ENCODE measurements around the gene ACSS1.

The ACSS1 gene

DNA sequence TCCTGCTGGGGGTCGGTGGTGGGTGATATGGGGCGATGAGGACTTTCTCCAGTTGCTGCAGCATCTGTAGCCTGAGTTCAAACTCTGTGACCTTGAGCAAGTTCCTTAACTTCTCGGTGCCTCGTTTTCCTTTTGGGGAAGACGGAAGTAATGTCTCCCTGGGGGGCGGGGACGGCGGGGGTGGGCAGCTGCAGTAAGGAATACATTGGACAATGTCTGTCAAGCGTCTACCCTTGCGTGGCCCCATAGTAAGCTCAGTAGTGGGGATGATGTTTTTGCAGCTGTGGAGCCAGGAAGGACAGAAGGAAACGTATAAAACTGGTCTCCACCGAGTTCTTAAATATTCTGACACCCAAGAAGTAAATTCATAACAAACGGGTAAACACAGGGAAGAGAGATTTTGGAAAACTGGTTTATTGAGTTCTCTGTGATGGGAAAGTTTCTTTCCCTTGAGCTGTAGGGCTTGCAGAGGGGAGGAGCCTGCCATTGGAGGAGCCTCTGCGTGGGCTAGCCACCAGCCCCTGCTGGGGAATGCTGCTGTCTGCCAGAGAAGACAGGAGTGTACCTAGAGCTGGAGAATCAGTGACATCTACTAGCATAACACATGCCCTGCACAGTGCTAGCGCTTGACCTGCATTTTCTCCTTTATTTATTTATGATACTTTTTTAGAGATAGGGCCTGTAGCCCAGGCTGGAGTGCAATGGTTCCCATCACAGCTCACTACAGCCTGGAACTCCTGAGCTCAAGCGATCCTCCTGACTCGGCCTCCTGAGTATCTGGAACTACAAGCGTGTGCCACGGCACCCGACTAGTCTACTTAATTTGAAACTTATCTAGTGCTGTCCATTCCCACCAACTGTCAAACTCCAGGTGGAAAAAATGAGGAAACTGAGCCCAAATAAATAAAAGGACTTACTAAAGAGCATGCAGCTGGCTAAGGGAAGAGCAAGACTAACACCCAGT, 1.2 kb upstream of the ACSS1 start:
- no peak for DNase-seq (ENCODE audit: low spot score)

DNA sequence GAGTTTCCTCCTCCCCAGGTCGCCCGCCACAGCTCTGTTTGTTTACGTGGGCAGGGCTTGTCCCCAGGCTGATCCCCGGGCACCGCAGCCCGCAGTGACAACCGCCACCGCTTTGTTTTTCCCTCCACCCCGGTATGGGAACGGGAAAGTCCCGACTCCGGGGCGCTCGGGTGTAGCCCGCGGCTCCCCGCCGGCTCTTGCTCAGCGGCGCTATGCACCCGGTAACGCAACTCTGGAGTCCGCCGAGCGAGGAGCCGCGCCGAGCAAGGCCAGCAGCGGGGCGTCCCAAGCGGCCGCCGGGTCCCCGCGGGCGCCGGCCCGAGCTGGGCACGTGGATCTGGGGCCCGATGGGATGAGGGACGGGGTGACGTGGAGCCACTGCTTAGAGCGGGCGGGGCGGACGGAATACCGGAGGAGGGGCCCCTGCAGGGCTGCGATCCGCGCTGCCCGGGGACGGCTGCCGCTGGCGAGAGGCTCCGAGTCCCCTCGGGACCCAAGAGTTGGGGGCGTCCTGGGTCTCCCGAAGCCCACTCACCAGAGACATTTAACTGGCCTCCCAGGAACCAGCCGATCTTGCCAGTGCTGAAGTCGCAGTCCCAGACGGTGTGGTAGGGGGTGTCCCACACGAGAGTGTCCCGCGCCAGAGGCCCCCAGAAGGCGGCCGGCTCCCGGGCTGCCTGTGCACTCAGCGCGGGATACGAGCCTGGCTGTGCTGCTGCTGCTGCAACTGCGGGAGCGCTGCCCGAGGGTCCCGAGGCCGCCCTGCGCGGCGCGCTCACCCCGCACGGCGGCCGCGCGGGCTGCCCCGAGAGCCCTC, 497 bp downstream of the ACSS1 start:
- DNase-seq (ENCODE audit: low spot score), result peak; percentile 73

DNA sequence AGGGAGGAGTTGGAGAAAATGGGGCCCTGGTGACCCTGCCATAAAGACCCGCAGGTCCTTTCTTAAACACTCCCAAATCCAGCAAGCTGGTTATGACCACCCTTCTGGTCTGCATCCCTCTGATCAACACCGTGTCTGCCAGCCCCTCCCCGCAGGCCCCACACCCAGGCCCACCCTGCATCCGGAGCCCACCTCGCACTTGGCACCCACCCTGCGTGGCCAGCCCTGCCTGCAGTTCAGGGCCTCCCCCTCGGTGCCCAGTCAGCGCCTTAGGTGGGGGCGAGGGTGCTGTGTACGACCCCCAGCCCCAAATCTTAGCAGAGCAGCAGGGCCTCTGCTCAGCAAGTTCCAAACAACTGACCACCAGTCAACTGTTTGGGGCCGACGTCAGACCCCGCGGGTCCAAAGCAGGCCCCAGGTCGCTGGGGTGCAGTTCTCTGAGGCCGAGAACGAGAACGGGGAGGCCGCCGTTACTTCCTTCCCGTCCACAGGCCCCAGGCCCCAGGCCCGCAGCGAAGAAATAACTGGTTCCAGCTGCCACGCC, 1.2 kb downstream of the ACSS1 start:
- DNase-seq (ENCODE audit: low spot score), result no peak

DNA sequence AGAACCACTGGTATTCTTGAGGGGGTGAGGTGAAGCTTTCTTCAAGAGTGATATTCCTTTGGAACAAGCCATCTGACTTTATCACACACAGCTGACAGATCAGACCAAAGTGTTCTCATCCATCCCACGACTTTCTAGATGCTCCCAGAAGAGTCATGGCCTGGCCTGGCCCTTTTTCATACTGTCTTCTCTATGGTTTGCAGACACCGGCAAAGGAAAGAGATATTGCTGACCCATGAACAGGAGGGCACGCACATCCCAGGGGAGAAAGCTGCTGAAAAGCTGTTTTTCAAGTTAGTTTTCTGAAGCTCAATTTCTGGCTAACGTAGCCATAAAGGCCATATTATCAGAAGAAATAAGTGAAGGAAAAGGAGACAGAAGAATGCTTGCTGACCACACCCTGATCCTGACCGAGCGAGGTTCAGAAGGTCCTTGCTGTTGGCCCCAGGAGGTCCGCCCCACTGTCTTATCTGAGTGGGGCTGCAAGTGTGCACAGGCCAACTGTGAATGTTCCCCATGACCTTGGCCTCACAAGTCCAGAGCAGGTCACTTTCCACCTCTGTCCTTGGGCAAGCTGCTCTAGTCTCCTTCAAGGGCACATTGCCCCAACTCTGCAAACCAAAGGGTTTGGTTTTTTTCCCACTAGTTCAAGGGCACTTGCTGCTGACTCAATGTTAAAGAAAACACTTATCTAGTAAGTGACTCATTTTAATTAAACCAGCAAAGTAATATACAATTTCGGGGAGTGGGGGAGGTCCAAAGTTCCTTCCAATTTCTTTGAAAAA, 2.0 kb downstream of the ACSS1 start:
- DNase-seq (ENCODE audit: low spot score), result no peak

DNA sequence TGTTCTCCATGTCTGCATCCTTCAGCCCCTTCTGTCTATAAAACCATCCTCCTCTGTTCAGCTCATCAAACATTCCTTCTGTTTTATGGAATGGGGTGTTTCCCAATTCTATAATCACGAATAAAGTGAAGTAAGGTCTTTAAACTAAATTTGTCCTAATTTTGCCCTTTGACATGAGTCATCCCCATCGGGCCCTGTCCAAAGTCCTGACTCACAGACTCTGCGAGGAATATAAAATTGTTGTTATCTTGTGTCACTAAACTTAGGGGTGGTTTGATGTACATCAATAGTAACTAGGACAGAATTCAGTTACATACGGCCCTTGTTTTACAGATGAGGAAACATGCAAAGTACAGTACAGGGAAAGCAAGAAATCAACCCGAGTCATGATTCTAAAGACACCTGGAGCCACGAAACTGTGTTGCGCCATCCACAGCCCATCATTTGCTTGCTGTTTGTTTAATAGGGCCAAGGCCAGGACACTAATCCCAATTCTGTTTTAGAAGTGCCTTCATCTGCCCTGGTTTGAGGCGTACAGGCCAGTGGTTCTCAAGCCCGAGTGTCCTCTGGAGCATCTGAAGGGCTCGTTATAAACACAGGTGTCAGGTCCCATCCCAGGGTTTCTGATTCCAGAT, 2.8 kb downstream of the ACSS1 start:
- no peak for DNase-seq (ENCODE audit: low spot score)

DNA sequence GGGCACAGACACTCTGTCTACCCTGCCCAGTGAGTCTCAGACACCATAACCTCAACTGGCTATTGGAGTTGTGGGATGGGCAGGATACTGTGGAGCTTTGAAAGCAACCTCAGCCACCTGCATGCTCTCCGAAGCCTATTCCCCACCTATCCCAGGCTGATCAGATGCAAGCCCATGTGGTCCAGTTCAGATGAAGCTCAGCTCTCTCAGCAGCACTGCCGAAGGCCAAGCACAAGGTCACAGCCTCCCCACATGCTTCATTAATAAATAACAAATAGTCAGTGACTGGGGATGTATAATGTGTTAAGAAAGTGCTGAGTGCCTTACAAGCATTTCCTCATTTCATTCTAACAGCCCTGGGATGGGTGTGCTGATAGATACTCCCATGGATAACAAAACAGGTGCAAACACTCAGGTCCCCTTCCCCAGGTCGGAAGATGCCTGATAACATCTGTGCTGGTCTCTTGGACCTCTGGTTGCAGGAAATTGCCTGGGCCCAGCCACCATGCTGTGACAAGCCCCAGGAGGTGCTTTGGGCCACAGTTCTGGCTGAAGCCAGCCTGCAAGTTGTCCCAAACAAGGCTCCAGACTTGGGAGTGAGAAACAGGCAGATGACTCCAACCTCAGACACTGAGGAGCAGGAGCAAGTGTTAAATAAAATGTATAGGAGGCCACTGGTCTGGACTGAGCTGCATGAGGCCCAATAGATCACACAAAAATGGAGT, 3.7 kb downstream of the ACSS1 start:
- no peak for DNase-seq (ENCODE audit: low spot score)

DNA sequence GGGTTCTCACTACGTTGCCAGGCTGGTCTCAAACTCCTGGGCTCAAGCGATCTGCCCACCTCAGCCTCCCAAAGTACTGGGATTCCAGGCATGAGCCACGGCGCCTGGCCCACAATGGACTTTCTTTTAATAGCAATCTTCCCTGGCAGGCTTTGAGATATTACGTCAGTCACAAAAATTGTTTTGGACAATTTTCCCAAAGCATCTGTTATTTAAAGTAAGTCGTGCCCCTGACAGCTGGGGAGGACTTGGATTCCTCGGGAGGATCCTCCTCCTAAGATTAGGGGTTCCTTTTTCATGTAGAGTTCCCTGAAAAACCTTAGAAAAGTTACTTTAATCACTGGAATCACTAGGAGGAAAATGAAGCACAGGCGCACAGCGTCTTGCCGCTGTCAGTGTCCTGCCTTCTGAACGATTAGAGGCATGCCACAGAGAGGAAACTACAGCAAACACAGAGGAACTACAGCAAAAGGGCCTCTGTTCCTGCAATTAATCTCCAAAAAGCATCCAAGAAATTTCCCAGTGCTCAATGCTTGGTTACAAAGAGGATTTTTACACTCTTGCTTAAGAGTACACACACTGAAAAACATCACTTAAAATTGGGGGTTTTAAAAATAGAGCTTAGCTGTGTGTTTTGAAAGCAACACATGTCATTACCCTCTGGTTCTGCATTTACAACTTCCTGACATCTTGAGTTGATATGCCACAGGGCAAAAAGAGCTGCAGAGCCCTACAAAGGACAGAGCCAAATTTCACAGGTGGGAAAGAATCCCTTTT, 4.5 kb downstream of the ACSS1 start:
- no peak for DNase-seq (ENCODE audit: low spot score)

DNA sequence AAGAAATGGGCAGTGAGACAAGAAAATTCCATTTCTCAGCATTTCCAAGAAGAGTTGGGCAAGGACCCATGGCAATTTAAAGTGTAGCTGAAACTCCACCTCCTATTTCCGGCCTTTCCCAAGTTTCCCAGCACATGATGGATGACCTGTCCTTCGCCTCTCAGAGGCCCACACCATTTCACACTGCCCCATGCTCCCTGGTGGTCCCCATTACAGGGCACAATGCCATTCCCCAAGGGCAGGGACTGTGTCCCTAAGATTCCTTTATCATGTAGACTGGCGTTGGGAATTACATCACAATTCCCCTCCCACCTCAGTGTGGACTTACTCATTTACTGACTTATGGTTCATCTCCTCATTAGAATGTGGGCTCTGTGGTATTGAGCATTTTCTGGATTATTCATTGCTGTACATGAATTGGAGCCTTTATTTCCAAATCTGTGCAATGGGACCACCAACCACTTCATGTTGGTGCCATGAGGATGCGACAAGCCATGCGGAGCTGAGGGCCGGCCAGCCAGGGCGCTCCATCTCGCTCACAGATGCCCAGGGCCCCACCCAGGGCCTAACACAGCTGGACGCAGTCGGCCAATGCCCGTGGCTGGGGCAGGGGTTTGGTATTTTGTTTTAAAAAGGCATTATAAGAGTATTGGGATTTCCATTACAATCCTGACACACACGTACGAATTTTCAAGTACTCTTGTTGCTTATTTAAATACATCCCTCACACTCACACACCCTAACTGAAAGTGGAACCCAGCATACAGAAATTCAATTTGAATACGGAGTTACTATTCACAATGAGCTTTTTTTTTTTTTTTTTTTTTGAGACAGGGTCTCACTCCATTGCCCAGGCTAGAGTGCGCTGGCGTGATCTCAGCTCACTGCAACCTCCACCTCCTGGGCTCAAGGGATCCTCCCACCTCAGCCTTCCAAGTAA, 5.4 kb downstream of the ACSS1 start:
- no peak for DNase-seq (ENCODE audit: low spot score)

DNA sequence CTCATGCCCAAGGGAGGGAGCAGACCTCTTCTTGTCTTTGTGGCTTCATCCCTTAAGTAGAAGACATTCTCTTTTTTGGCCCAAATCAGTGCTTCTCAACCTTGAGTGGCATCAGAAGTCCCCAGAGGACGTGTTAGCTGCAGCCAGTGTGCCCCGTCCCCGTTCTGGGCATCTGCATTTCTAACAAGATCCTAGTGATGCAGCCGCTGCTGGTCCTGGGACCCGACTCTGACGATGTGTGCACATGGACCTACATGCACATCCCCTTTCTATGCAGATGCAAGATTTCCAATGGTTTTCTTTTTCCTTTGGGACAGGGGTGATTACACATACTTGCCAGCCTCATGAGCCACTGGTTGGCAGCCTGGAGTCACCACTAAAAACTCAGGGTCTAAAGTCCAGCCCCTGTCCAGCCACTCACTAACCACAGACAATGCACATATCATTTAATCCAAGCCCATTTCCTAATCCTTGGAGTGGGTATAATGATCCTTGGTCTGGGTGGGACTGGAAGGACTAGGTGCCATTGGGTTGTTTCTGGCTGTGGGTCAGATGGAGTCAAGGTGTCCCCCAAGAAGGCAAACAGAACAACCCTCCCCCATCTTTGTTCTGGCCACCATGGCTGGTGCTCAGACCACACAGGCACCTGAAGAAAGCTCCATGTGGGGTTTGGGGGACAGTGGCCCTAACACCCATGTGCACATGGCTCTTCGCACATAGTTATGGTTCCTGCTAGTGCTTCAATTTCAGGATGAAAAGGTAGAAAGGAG, 6.4 kb downstream of the ACSS1 start:
- DNase-seq (ENCODE audit: low spot score), result no peak

DNA sequence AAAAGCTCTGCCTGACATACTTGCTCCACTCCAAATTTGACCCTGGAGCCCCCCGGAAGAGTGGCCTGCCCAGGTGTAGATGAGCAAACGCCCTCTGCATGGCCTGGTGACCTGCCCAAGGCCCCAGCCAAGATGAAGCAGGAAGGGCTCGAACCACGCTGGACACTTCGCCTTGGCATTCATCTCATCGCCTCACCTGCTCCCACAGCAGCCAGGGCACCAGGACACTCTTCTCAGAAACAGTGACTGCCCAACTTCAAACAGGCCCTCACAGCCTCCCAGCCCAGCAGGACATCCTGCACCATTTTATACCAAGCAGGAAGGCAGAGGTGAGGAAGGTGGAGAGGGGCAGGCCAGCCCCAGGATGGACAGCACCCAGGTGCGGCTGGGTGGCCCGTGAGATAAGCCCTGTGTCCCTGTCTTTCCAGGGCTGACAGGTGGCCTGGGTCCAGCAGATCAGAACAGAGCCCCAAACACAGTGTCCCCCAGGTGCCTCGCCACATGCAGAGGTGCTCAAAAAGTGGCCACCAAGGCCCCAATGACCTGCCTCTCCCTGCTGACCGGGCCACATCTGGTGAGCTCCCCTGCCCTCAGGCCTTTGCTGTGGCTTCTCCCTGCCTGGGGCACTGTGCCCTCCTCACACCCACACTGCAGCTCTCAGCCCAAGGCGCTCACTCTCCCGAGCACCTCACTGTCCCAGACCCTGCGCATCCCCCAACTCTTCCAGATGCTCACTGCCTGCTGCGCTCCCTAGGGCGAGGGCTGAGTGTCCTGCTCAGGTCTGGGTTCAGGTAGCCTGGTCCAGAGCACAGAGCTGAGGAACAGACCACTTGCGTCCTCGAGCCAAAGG, 7.2 kb downstream of the ACSS1 start:
- DNase-seq (ENCODE audit: low spot score), result no peak

DNA sequence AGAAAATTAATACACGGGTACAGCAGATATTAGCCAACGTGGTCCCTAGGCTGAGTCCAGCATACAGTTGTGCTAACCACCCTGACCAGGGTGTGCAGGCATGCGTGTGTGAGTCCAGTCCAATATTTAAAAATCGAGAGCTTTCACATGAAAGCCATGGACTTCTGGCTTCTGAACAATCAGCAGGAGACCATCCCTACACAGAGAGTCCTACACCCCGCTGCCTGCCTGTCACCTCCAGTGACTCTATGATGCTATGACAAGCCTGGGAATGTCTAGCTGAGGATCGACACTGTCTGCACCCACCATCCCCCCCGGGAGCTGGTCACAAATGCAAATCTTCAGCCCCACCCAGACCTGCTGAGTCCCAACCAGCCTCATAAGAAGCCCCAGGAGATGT, 7.9 kb downstream of the ACSS1 start:
- no peak for DNase-seq (ENCODE audit: low spot score)

DNA sequence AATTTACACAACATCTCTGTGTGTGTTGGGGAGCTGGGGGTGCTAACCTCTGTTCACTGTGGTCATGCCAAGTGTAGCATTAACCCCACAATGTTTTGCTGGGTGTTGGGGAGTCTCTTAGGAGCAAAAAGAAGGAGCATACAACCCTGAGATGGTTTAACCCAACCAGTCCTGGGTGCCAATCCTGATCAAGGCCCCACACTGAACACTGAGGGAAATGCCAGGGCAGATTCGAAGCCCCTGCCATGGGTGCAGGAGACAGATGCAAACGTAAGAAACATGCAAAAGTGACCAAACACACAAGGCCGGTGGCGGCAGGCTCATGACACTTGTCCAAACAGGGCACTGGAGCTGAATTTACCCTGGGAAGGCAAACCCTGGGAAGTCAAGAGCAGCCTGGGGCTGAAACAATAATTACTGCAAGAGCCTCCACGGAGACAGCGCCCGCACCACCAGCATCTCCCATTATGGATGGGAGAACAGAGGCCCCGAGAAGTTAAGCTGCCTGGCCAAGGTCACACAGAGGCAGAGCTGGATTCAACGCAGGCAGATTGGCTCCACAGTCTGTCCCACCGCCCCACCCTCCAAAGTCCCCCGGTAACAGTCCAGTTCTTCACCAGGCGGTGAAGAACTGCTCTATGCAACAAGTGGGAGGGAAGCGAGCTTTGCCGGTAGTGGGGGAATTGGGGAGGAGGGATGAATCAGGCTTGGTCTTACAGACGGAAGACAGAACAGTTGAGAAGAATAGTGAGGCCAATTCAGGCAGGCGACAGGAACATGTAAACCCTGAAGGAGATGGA, 8.5 kb downstream of the ACSS1 start:
- DNase-seq (ENCODE audit: low spot score), result no peak

DNA sequence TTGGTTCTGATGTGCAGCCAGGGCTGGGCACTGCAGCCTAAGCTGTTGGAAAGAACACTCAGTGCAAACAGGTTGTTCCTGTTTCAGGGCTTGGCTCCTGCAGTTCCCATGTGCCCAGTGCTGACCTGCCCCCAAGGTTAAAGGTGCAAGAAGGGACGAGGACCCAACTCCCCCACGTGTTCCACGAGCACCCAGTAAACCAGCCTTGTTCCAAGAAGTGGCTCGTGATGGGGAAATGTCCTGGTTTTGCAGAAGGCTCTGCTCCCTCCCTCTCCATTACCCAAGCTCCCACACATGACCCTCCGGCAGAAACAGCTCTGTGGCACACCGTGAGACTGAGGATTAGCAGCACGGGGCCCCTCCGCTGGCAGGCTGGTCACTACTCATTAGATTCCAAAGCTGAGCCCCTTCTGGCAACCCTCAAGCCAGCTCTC, 9.4 kb downstream of the ACSS1 start:
- DNase-seq (ENCODE audit: low spot score), result no peak

DNA sequence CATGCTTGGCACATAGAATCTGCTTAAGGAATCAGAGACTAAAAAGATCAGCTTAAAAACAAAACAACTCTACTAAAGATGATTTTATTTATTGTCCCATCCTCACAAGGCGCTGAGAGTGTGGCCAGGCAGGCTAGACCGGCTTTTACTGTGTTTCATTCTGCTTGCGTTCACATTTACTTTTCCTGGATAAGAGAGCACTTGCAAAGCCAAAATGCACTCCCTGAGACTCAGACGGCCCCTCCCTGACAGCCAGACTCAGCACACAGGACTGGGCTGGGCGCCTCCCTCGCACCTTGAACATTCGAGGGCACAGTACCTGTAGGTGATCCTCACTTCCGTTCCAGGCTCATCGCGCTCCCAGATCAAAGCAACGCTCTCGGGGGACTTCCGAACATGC, 10.2 kb downstream of the ACSS1 start:
- DNase-seq (ENCODE audit: low spot score), result no peak

DNA sequence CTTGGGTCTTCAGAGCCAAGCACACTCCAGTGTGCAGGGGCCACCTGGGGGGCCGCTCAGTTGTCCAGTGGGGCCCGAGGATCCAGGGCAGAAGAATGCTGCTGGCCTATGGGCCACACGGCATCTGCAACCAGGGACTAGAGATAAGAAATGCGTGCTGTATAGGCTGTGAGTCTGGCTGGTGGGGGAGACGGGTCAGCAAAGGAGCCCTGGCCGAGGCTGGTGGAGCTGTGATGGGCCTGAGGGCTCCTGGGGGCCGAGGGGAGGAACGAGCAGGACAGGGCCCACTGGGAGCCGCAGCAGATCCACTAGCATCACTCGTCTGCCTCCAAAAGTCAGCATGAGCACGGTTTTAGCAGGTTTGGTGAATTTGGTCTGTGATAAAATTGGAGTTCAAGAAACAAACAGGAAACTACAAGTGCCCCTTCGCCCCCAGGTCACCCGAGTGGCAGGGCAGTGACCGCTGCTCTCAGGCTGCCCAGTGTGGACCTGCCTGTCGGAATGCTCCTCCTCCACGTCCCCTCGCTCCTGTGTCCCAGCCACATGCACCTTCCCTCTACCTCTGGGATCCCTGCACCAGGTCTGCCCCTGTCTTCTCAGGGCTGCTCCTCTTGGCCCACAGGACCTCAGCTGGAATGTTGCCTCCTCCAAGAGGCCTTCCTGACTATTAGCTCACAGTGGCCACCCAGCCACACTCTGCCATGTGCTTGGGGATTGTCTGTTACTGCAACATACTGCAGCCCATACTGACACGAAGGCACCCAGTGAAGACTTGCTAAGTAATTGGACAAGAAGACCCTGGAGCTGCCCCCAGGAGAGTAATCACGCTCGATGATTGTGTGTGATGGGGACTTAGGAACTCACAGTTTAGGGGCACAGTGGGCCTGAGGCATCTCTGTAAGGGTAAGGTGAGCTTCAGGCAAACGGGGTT, 10.9 kb downstream of the ACSS1 start:
- DNase-seq (ENCODE audit: low spot score), result no peak
